ENCODE data around the gene MICA. TPM values are rescaled to one million over a fixed set of nuclear protein-coding genes. Genes with fewer than 3 reads are reported as not detected.
A peak's percentile ranks its signal among the peaks of the same experiment; 100 is the strongest.

MICA gene
- total and polyA plus RNA-seq, 9 of the 15 experiments (the other 6 are each of a cell fraction or from before 2014, with no cell fraction given): 11.8 to 24.6 (median 16.7) TPM

DNA sequence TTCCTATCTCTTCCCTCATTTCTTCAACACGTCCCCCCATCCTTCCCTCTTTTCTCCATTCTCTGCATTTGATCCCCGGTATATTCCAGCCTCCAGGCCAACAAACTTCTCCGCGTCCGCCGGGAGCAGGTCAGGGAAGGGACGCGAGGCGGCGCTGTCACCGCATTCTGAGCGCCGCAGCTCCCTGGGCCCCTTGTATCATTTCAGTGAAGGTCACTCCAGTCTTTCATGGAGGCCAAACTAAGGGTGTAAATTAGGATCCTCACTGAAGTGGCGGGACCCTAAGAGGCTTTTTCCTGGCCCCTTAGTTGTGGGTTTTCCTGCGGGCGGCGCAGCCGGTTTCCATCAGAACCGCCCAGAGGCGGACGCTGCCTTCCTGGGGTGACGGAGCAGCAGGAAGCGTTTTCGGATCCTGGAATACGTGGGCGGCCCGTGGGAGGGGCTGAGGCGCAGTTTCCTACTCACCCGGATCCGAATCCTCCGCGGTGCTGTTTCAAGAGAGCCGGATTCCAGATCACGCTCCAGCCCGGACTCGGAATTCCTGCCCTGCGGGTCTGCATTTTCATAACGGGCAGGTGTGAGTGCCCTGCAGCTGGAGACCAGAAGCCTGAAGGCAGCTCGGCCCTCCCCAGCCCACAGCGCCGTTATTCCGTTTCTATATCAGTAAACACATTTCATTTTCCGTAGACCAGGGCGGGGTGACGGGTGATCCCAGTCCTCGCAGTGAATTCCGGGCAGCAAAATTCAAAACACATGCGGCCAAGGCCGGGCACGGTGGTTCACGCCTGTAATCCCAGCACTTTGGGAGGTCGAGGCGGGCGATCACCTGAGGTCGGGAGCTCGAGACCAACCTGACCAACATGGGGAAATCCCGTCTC, 3.6 kb upstream of the MICA start (continued):
- TF ChIP-seq ZFPM2 (CRISPR knock-in tag; IDR thresholded peaks at IDR 0.05) (no peak), SRF (CRISPR knock-in tag; IDR thresholded peaks at IDR 0.05) (peak in 1 of 2 experiments; percentile 56; a peak in 1 of 4 replicates), GABPB1 (CRISPR knock-in tag; IDR thresholded peaks at IDR 0.05) (peak; percentile 77), FOXJ3 (CRISPR knock-in tag; IDR thresholded peaks at IDR 0.05) (no peak), ZNF146 (CRISPR knock-in tag; IDR thresholded peaks at IDR 0.05; ENCODE audit: unreplicated experiment) (no peak), SLC30A9 (CRISPR knock-in tag; IDR thresholded peaks at IDR 0.05) (no peak), BRCA1 (IDR thresholded peaks at IDR 0.05) (no peak), BRCA1 (CRISPR knock-in tag; IDR thresholded peaks at IDR 0.05) (no peak), ZNF668 (CRISPR knock-in tag; IDR thresholded peaks at IDR 0.05) (no peak), RFX7 (CRISPR knock-in tag; IDR thresholded peaks at IDR 0.05) (no peak), MED1 (CRISPR knock-in tag; IDR thresholded peaks at IDR 0.05; ENCODE audit: borderline replicate concordance) (no peak), CTBP1 (IDR thresholded peaks at IDR 0.05; ENCODE audit: borderline replicate concordance) (peak; percentile 86), HLTF (IDR thresholded peaks at IDR 0.05) (peak; percentile 84; the same call in 1 of the 2 replicates), HEY1 (CRISPR knock-in tag; IDR thresholded peaks at IDR 0.05; ENCODE audit: borderline replicate concordance) (0 out of 2 replicates have a peak, but pooled peaks have one; percentile 30)
- TF ChIP-seq, protein P1, sequence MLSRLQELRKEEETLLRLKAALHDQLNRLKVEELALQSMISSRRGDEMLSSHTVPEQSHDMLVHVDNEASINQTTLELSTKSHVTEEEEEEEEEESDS (CRISPR knock-in tag; IDR thresholded peaks at IDR 0.05): no peak
- TF ChIP-seq, protein P2, sequence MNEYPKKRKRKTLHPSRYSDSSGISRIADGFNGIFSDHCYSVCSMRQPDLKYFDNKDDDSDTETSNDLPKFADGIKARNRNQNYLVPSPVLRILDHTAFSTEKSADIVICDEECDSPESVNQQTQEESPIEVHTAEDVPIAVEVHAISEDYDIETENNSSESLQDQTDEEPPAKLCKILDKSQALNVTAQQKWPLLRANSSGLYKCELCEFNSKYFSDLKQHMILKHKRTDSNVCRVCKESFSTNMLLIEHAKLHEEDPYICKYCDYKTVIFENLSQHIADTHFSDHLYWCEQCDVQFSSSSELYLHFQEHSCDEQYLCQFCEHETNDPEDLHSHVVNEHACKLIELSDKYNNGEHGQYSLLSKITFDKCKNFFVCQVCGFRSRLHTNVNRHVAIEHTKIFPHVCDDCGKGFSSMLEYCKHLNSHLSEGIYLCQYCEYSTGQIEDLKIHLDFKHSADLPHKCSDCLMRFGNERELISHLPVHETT (CRISPR knock-in tag; conservative IDR thresholded peaks at IDR 0.05 in 1 of 2, IDR thresholded peaks at IDR 0.05 in 1 of 2): peak in 1 of 2 experiments; percentile 59; a peak in 1 of 4 replicates
- TF ChIP-seq, protein P3, sequence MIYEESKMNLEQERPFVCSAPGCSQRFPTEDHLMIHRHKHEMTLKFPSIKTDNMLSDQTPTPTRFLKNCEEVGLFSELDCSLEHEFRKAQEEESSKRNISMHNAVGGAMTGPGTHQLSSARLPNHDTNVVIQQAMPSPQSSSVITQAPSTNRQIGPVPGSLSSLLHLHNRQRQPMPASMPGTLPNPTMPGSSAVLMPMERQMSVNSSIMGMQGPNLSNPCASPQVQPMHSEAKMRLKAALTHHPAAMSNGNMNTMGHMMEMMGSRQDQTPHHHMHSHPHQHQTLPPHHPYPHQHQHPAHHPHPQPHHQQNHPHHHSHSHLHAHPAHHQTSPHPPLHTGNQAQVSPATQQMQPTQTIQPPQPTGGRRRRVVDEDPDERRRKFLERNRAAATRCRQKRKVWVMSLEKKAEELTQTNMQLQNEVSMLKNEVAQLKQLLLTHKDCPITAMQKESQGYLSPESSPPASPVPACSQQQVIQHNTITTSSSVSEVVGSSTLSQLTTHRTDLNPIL (CRISPR knock-in tag; IDR thresholded peaks at IDR 0.05): no peak
- TF ChIP-seq, protein P4, sequence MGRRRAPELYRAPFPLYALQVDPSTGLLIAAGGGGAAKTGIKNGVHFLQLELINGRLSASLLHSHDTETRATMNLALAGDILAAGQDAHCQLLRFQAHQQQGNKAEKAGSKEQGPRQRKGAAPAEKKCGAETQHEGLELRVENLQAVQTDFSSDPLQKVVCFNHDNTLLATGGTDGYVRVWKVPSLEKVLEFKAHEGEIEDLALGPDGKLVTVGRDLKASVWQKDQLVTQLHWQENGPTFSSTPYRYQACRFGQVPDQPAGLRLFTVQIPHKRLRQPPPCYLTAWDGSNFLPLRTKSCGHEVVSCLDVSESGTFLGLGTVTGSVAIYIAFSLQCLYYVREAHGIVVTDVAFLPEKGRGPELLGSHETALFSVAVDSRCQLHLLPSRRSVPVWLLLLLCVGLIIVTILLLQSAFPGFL (CRISPR knock-in tag; IDR thresholded peaks at IDR 0.05): peak; percentile 93; the same call in 1 of the 2 replicates
- TF ChIP-seq, protein P5, sequence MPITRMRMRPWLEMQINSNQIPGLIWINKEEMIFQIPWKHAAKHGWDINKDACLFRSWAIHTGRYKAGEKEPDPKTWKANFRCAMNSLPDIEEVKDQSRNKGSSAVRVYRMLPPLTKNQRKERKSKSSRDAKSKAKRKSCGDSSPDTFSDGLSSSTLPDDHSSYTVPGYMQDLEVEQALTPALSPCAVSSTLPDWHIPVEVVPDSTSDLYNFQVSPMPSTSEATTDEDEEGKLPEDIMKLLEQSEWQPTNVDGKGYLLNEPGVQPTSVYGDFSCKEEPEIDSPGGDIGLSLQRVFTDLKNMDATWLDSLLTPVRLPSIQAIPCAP (CRISPR knock-in tag; IDR thresholded peaks at IDR 0.05; ENCODE audit: borderline replicate concordance): no peak
